Colon (tissue), 2 donors: Measurements from ENCODE around the gene IGF1R.
"Not testable (repeated sequence)": the region's sequence is repeated elsewhere in the genome, so short reads cannot be mapped to it uniquely, and the experiment has no call there.

Experiments
- FAIRE-seq: peaks from 2 replicates; lab custom pipeline; 2012; peaks lifted over from hg19 to GRCh38; lab: Jason Lieb, UNC
- donor health status: control.
- donor health status: control.

The IGF1R gene

DNA sequence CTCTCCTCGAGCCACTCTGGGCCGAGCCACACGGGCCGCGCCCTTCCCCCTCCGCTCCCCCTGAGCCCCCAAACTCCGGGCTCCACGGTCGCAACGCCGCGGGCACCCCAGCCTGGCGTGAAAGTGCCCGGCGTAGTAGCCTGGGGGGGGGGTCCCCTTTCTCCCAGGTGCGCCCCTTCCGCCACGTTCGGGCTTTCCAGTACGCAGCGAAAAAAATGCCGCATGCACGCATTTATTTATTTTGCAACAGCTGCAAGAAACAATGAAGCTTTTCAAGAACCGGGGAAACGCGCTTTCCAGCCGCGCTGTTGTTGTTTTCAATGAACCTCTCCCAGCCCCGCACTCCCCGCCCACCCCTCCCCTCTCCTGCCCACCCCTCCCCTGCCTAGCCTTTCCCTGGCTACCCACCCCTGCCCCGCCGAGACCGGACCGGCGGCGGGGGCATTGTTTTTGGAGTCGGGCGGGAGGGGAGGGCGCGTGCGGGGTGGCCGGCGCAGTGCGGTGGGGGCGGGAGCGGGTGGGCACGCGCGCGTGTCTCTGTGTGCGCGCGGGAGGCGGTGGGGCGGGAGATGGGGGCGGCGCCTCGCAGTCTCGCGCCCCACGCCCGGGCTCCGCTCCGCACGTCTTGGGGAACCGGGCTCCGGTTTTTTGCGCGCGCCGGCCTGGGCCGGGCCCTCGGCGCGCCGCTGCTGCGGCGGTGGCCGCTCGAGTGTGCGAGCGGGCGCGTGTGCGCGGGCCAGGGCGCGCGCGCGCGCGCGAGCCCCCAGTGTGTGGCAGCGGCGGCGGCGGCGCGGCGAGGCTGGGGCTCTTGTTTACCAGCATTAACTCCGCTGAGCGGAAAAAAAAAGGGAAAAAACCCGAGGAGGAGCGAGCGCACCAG is at the start of gene IGF1R:
Gene IGF1R (plus strand): TSS at position 766 of the 880 bp plus-strand sequence. CDS start 1,043 bp downstream, outside the sequence.
- FAIRE-seq, result no peak

GRCh38 chr15:98599909-98600691 is 48.2 kb upstream of the IGF1R start:
- FAIRE-seq, result no peak

DNA sequence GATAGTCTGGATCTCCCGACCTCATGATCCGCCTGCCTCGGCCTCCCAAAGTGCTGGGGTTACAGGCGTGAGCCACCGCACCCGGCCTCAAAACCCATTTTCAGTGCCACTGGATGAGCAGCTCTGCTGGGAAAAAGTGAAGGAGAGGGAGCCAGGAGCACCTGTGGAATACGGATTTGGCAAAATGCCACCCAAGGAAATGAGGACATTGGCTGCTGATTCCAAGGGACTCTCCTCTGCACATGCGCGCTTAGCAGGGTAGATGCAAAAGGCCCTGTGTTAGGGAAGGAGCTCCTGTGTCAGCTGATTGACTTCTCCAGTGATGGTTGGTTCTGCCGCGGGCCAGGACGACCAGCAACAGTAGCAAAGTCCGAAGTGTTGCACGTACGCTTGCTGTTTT is 43.4 kb upstream of the IGF1R start:
- no peak for FAIRE-seq

DNA sequence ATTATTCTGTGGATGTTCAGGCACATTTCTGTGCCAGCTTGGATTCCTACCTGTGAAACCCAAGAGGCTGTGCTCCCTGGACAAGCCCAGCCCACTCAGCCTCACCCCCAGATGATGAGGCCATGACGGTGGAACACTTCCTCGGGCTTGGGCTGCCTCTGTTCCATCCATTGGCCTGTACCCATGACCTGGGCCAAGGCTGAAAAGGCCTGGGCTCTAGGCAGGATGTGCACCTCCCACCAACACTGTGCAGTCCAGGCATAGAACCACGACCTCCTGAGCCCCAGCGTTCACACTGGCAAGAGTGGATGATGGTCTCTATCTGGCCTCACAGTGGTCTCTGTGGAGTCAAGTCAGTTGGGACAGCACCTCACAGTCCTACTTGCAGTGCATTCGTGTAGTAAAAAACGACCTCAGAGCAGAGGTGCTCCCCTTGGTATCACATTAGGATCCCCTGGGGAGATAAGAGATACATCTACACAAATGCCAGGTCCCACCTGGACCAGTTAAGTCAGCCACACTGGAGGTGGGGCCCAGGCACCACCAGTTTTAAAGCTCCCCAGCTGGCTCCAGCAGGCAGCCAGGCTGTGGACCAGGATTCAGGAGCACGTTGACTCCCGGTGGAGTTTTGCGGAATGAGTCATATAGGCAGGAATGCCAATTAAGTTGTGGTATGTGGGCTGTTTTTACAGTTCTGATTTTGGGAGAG is 39.0 kb upstream of the IGF1R start:
- no peak for FAIRE-seq

GRCh38 chr15:98610991-98611390 is 37.3 kb upstream of the IGF1R start:
- FAIRE-seq, result no peak

DNA sequence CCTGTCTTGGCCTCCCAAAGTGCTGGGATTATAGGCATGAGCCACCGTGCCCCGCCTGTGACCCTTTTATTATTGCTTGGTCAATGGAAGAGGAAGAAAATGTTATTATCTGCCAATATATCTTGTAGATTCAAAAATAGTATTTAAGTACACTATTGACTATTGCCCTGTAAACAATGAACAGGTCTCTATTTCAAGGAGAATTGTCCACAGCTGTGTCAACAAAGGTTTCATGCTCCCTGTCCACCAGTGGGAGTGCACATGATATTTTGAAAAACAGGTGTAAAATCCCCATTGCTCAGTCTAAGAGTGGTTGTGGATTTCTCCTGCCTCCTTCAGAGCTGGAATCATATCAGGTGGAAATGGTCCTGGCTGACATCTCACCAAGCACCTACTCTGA is 36.5 kb upstream of the IGF1R start:
- no peak for FAIRE-seq

GRCh38 chr15:98612490-98613110 is 35.7 kb upstream of the IGF1R start:
- no peak for FAIRE-seq

GRCh38 chr15:98614681-98615080 is 33.7 kb upstream of the IGF1R start:
- no peak for FAIRE-seq

- FAIRE-seq, result no peak
Observed at GRCh38 chr15:98616397-98616796, 31.9 kb upstream of the IGF1R start.

DNA sequence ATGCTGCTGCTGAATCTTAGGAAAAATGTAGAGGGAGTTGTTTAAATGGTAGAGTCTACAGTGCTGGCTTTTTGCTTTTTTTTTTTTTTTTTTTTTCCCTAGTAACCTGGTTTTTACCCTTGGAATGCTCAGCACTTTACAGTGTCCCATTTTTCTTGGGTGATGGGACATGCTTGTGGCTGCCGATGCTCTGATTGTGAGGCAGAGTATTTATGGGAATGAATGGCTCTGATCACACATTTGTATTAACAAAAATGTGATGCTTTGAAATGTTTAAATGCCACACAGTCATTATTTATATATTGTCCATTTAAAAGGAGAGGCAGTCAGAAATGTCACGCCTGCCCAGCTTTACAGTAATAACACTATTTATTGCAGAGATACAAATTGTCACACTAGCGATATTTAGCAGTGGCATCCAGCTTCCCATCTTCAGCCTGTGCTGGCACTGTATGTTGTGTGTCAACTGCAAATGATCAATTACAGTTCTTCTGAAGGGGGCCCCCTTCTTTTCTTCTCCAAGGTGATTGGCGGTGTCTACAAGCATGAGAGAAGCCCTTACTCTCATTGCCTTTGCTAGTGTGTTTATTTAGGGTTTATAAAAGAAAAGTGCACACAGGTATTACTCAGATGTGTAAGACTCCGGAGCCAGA is 30.9 kb upstream of the IGF1R start:
- FAIRE-seq, result no peak

DNA sequence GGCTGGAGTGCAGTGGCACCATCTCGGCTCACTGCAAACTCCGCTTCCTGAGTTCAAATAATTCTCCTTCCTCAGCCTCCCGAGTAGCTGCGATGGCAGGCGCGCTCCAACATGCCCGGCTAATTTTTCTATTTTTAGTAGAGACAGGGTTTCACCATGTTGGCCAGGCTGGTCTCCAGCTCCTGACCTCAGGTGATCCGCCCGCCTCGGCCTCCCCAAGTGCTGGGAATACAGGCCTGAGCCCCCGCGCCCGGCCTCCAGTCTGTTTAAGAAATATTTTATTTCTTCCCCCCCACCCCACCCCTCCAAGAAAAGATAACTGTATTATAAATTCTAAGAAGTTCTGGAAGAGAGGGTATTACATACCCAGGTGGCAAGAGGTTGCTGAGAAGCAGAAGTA is 29.8 kb upstream of the IGF1R start:
- FAIRE-seq, result not testable (repeated sequence)

GRCh38 chr15:98620020-98620419 is 28.3 kb upstream of the IGF1R start:
- FAIRE-seq, result no peak

DNA sequence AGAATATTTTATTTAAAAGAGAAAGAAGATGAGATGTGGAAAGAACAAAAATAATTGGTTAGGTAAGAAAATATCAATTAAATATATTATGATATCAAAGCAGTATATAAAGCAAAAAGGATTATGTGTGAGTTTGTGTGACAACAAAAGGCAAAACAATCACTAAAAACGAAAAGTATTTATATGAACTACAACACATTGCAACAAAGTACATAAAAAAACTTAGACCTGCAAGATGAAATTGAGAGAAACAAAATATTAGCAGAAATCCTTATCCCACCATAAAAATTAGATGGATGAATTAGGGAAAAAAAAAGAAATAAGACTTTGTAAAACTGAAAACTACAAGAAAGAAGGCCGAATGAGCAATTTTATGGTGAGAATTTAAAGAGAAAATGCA is 27.3 kb upstream of the IGF1R start:
- no peak for FAIRE-seq

DNA sequence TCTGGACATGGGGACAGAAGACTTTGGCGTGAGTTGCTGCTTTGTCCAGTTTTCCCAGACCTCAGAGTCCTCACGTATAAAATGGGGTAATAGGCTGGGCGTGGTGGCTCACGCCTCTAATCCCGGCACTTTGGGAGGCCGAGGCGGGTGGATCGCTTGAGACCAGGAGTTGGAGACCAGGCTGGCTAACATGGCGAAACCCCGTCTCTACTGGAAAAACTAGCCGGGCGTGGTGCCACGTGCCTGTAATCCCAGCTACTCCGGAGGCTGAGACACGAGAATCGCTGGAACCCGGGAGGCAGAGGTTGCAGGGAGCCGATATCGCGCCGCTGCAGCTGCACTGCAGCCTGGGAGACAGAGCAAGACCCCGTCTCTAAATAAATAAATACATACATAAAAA is 22.7 kb upstream of the IGF1R start:
- no peak for FAIRE-seq

DNA sequence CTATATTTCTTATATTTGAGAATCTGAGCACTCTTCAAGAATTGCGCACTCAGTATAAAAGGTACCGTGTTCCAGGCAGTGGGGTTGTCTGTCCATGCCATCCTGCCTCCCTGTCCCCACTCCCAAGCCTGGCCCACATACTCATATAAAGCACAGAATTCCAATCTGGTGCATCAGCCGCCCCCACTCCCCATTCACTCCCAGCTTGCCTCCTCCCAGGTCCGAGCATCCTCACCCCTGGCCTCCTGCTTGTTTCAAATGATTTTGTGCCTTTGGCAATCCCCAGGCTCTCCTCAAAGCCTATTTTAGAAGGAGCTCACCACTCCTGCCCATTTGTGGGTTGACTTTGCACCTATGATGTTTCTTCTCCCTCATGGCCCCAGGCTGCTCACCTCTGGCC is 22.2 kb upstream of the IGF1R start:
- FAIRE-seq, result no peak

DNA sequence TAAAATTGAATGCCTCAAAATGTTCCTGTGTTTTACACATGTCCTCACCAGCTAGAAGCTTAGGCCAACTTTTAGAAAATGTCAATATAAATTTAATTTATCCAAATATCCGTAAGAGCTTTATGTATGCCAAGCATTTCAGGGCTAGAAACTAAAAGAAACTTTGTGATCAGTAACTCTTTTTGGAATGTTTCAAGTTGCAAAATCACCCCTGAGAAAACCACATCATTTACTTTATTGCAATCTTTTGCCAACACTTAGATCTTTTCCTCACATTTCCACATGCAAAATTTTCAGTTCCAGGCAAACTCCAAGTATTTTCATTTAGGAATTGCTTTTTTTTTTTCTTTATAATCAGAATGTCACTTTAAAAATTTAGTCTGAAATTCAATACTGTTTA is 20.1 kb upstream of the IGF1R start:
- FAIRE-seq, result no peak

DNA sequence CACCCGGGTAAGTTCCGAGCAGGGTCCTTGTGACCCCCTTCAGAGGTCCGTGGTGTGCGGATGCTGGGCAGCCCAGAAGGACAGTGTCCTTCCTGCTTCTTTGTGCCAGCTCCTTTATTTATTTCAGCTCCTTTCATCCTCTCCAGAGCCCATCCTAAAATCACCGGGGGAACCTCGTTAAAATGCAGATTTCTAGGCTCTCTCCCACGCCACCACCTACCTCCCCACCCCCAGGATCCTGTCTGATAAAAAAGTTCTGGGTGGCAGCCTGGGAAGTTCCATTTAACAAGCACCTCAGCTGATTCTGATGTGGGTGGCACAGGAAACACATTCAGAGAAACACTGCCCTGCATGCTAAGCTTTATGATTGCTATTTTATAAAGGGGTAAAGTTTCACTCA is 12.5 kb upstream of the IGF1R start:
- FAIRE-seq, result no peak

GRCh38 chr15:98643115-98643514 is 5.2 kb upstream of the IGF1R start:
- FAIRE-seq, result no peak

DNA sequence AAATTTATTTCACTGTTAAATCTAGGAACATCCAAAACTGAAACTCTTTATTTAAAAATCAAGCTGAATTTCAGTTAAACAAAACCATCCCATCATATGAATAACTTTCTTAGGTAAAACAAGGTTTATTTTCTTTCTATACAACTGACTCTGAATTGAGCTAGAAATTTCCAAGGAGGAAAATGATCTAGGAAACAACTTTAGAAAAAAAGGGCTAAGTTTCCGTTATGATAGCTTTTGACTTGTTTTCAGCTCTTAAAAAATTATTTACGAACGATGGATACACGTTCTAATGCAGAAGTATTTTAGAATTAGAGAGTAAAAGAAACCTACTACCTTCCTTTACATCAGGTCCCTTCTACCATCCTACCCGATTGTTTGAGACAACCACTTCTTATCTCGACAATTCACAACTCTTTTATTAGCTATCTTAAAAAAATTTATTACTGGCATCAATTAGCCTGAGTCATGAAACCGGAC is 1.8 kb upstream of the IGF1R start:
- FAIRE-seq, result no peak

DNA sequence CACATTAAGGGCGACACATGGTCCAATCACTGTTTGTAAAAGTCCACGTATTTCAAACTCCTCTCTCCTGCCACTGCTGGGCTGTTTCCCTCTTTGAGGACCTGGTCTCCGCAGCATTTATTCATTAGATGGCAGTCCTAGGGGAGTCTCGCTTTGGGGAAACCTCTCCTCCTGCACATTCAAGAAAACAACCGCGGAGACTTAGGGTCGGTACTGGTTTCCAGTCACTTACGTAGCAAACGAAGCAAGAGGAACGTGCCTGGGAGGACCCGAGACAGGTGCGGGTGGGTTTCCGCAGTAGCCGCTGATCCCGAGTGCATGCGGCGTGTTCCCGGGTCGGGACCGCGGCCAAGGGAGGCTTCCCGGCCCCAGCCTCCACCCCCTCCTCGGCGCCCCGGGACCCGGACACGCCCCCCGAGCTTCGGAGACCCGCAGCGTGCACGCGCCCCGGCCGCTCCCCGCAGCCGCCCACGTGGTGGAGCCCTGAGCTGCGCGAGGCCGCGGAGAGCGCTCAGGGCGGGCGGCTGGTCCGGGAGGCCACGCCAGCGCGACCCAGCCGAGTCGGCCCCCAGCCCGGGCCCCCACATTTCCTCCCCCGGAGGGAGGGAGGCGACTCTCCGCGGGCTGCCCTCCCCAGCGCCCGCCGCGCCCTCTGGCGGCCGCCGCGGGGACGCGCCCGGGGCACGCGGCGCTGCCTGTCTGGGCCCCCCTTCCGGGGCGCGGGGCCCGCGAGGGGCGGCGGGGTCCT is 1.1 kb upstream of the IGF1R start:
- FAIRE-seq, result no peak
